ENCODE data around the gene CCDC136.

The CCDC136 gene

DNA sequence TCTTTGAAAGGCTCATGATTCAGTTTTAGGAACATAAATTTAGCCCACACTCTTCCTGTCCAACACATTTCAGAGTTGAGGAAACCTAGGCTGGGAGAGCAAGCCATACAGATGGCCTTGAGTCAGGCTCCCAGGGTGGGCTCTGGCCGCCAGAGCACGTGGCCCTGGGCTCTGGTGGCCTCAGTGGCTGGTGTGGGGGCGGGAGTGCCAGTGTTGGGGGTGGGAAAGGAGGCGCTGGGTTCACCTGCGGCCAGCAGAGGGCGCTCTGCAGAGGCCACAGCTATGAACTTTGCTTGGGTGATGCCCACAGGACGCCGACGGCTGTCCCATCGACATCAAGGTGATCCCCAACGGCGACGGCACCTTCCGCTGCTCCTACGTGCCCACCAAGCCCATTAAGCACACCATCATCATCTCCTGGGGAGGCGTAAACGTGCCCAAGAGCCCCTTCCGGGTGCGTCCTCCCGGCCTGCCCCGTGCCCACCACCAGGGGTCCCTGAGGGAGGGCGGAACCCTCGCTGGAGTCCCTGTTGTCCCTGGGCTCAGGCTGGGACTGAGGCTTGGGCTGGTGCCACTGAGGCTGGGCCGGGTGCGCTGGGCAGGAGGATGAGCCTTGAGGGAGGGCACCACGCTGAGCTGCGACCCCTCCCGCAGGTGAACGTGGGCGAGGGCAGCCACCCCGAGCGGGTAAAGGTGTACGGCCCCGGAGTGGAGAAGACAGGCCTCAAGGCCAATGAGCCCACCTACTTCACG is 50.3 kb downstream of the CCDC136 start:
- peak in 1 of 2 donors; percentile 29 for DNase-seq (ENCODE audit: low read depth in 1 of 2, low spot score in 1 of 2)

DNA sequence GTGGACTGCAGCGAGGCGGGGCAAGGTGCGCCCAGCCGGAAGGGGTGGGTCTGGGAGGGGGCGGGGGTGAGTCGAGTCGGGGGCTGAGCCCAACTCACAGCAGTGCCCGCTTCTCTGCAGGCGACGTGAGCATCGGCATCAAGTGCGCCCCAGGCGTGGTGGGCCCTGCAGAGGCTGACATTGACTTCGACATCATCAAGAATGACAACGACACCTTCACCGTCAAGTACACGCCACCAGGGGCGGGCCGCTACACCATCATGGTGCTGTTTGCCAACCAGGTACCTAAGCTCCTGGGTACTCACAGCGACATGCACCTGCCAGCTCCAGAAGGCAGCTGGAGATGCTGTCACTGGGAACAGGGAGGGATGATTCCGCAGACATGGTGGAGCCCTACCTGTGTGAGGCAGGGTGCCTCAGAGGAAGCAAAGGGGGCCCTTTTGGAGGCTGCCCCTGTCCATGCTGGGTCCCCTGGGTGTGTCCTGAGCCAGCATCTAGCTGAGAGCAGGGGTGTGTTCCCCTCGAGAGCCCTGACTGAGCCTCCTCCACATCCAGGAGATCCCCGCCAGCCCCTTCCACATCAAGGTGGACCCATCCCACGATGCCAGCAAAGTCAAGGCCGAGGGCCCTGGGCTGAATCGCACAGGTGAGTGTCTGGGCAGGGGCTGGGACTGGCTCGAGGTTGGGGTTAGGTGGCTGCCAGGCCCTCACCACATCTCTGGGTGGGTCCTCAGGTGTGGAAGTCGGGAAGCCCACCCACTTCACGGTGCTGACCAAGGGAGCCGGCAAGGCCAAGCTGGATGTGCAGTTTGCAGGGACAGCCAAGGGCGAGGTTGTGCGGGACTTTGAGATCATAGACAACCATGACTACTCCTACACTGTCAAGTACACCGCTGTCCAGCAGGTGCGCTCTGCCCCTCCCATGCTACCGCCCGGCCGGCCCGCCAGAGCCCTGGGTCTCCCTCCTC is 51.2 kb downstream of the CCDC136 start:
- DNase-seq (ENCODE audit: low read depth in 1 of 2, low spot score in 1 of 2): no peak

DNA sequence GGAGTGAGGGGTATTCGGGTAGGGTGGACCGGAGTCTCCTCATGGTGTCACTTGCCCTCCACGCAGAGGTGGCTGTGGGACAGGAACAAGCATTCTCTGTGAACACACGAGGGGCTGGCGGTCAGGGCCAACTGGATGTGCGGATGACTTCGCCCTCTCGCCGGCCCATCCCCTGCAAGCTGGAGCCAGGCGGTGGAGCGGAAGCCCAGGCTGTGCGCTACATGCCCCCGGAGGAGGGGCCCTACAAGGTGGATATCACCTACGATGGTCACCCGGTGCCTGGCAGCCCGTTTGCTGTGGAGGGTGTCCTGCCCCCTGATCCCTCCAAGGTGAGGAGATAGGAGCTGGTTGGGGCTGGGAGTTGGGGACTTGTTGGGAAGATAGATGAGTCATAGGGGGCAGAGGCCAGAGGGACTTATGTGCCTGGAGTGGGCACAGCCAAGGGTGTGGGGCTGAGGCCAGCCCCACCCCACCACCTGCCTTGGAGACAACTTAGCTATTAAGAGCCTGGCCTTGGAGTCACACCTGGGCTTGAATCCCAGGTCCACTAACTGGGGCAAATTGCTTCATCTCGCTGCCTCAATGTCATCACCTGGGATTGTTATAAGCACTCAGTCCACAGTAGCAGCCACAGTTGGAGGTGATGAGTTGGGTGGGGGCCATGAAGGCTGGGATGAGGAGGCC is 52.3 kb downstream of the CCDC136 start:
- no peak for DNase-seq (ENCODE audit: low read depth in 1 of 2, low spot score in 1 of 2)

DNA sequence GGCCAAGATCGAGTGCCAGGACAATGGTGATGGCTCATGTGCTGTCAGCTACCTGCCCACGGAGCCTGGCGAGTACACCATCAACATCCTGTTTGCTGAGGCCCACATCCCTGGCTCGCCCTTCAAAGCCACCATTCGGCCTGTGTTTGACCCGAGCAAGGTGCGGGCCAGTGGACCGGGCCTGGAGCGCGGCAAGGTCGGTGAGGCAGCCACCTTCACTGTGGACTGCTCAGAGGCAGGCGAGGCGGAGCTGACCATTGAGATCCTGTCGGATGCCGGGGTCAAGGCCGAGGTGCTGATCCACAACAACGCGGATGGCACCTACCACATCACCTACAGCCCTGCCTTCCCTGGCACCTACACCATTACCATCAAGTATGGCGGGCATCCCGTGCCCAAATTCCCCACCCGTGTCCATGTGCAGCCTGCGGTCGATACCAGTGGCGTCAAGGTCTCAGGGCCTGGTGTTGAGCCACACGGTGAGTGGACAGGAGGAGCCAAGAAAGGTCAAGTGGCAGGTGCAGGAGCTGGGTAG is 53.1 kb downstream of the CCDC136 start:
- no peak for DNase-seq (ENCODE audit: low read depth in 1 of 2, low spot score in 1 of 2)

DNA sequence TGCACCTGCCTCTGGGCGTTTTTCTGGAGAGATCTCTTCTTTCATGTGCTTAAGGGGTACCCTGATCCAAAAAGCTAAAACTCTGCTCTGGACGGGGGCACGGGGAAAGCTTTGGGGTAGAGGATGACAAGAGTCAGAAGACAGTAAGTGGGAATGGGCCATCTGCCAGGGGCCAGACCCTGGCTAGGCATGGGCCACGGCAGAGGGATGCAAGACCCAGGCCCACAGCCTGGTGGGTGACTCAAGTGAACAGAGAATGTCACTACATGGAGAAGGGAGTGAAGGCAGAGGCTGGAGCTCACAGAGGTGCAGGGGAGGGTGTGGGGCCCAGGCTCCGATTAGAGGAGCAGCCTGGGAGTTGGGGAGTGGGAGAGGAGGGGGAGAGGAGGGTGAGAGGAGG is 53.7 kb downstream of the CCDC136 start:
- no peak for DNase-seq (ENCODE audit: low read depth in 1 of 2, low spot score in 1 of 2)

DNA sequence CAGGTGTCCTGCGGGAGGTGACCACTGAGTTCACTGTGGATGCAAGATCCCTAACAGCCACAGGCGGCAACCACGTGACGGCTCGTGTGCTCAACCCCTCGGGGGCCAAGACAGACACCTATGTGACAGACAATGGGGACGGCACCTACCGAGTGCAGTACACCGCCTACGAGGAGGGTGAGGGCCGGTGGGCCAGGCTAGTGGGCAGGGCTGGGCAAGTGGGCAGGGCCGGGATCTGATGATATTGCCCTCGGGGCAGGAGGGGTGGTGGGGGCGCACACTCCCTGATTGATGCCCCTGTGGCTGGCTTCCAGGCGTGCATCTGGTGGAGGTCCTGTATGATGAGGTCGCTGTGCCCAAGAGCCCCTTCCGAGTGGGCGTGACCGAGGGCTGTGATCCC is 54.2 kb downstream of the CCDC136 start:
- no peak for DNase-seq (ENCODE audit: low read depth in 1 of 2, low spot score in 1 of 2)

DNA sequence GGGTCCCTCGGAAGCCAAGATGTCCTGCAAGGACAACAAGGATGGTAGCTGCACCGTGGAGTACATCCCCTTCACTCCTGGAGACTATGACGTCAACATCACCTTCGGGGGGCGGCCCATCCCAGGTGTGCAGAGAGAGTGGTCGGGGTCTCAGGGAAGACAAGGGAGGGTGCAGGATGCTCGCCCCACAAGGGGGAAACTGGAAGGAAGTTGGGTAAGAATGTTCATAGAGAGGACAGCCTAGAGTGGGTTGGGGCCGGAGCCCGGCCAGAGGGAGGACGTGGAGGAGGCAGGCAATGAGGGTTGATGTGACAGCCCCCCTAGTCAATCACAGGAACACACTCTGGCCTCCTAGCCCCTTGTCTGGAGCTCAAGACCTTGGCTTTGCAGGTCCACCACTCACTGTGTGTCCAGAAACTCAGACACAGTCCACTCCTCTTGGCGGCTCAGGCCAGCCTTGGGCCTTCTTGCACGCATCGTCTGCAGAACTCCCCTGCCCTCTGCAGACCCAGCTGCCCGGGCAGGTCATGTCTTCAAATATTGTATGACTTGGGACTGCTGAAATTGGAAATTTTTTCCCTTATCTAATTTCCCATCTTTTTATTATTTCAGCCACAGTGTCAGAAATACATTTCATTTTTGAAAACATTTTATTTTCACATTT is 55.1 kb downstream of the CCDC136 start:
- no peak for DNase-seq (ENCODE audit: low read depth in 1 of 2, low spot score in 1 of 2)

DNA sequence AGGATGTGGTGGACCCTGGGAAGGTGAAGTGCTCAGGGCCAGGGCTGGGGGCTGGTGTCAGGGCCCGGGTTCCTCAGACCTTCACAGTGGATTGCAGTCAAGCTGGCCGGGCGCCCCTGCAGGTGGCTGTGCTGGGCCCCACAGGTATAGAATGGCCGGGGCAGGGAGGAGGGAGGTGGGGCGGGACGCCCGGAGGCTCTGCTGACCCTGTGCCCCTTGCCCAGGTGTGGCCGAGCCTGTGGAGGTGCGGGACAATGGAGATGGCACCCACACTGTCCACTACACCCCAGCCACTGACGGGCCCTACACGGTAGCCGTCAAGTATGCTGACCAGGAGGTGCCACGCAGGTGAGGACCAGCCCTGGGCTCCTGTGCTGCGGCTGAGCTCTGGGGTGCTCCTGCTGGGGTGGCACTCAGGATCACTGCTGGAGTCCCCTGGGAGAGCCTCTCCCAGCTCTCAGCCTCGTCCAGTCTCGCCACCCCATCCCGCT is 56.0 kb downstream of the CCDC136 start:
- no peak for DNase-seq (ENCODE audit: low read depth in 1 of 2, low spot score in 1 of 2)

DNA sequence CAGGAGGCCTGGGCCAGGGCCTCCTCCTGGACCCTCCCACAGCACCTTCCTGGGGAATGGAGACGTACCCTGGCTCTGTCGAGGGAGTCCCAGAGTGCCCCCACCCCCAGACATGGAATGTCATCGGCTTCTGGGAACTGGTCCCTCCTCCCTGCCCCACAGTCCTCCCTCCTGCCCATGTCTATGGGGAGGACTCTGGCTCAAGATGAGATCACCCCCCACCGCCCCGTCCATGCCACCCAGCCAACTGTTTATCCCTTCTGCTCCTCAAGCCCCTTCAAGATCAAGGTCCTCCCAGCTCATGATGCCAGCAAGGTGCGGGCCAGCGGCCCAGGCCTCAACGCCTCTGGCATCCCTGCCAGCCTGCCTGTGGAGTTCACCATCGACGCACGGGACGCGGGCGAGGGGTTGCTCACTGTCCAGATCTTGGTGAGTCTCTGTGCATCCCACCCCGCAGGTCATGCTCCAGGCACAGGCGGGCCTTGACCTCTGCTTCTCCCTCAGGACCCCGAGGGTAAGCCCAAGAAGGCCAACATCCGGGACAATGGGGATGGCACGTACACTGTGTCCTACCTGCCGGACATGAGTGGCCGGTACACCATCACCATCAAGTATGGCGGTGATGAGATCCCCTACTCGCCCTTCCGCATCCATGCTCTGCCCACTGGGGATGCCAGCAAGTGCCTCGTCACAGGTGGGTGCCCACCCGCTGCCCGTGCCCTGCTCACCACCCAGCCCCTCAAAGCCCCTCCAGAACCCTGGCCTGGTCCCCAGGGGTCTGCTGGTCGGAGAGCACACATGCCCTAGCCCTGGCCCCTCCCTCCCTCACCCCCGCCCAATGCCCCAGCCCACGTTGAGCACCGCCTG is 56.8 kb downstream of the CCDC136 start:
- no peak for DNase-seq (ENCODE audit: low read depth in 1 of 2, low spot score in 1 of 2)

DNA sequence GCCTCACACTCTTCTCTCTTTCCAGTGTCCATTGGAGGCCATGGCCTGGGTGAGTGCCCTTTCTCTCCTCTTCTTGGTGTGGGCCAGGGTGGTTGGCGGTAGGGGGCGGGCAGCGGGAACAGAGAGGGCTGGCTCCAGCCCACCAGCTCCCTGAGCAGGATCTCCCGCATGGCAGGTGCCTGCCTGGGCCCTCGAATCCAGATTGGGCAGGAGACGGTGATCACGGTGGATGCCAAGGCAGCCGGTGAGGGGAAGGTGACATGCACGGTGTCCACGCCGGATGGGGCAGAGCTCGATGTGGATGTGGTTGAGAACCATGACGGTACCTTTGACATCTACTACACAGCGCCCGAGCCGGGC is 57.4 kb downstream of the CCDC136 start:
- no peak for DNase-seq (ENCODE audit: low read depth in 1 of 2, low spot score in 1 of 2)

DNA sequence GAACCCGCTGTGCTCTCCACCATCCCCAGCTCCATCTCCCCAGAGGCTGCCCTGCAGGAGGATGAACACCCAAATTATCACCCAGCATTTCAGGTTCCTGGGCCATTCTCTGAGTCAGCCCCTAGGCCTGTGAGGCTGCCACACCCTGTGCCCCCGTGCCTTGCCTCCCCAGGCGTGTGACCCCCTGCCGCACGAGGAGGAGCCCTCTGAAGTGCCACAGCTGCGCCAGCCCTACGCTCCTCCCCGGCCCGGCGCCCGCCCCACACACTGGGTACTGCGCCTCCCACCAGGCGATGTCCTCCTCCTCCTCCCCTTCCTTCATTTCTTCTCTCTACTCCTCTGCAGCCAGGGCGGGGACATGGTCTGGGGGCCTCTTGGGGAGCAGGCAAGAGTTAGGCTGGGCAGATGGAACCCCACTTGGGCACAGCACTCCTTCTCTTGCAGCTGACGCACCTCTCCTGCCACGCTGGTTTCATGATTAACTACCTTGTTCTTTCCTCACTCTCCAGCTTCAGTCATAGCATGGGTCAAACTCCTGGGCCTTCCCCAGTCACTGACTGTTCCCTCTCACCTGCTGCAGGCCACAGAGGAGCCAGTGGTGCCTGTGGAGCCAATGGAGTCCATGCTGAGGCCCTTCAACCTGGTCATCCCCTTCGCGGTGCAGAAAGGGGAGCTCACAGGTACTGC is 58.2 kb downstream of the CCDC136 start:
- no peak for DNase-seq (ENCODE audit: low read depth in 1 of 2, low spot score in 1 of 2)

DNA sequence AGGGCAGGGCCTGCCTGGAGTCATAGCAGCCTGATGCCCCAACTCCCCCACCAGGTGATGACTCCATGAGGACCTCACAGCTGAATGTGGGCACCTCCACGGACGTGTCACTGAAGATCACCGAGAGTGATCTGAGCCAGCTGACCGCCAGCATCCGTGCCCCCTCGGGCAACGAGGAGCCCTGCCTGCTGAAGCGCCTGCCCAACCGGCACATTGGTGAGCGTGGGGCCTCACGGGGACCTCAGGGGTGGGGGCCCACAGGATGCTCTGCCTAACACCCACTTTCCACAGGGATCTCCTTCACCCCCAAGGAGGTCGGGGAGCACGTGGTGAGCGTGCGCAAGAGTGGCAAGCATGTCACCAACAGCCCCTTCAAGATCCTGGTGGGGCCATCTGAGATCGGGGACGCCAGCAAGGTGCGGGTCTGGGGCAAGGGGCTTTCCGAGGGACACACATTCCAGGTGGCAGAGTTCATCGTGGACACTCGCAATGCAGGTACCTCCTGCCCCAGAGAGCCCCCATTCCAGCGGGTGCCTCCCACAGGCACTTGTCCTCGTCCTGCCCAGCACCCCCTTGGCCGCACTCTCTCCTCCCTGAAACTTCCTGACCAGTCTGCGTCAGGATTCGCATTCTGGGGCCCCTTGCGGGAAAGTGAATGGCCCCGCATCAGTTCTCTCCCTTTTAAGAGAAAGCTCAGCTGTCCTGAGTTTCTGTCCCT is 60.9 kb downstream of the CCDC136 start:
- no peak for DNase-seq (ENCODE audit: low read depth in 1 of 2, low spot score in 1 of 2)

DNA sequence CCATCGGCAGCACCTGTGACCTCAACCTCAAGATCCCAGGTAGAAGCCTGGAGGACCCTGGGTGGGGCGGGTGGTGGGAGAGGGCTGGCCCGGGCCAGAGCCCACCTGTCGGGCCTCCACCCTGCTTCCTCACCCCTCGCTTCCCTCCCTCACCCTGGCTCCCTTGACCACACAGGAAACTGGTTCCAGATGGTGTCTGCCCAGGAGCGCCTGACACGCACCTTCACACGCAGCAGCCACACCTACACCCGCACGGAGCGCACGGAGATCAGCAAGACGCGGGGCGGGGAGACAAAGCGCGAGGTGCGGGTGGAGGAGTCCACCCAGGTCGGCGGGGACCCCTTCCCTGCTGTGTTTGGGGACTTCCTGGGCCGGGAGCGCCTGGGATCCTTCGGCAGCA is 62.0 kb downstream of the CCDC136 start:
- no peak for DNase-seq (ENCODE audit: low read depth in 1 of 2, low spot score in 1 of 2)

DNA sequence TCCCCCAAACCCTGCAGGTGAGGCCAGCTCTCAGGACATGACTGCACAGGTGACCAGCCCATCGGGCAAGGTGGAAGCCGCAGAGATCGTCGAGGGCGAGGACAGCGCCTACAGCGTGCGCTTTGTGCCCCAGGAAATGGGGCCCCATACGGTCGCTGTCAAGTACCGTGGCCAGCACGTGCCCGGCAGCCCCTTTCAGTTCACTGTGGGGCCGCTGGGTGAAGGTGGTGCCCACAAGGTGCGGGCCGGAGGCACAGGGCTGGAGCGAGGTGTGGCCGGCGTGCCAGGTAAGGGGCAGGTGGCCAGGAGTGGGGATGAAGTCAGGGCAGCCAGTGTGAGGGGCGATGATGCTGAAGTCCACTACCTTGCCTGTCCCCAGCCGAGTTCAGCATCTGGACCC is 62.6 kb downstream of the CCDC136 start:
- no peak for DNase-seq (ENCODE audit: low read depth in 1 of 2, low spot score in 1 of 2)

DNA sequence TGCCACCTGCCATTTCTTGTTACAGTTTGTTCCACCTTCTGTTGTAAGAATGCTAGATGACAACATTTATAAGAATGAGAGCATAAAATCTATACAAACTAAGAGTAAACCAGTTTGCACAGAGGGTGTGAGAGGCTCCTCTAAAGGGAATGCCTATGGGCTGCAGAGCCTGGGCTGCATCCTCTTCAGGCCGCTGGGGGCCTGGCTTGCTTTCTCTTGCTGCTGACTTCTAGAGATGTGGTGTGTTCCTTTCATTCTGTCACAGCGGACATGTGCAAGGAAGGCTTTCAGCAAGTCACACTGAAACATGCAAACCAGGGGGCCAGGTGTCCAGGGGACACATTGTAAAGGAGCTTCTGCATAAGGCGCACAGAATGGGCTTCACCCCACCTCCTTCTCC is 63.8 kb downstream of the CCDC136 start:
- DNase-seq (ENCODE audit: low read depth in 1 of 2, low spot score in 1 of 2): no peak

DNA sequence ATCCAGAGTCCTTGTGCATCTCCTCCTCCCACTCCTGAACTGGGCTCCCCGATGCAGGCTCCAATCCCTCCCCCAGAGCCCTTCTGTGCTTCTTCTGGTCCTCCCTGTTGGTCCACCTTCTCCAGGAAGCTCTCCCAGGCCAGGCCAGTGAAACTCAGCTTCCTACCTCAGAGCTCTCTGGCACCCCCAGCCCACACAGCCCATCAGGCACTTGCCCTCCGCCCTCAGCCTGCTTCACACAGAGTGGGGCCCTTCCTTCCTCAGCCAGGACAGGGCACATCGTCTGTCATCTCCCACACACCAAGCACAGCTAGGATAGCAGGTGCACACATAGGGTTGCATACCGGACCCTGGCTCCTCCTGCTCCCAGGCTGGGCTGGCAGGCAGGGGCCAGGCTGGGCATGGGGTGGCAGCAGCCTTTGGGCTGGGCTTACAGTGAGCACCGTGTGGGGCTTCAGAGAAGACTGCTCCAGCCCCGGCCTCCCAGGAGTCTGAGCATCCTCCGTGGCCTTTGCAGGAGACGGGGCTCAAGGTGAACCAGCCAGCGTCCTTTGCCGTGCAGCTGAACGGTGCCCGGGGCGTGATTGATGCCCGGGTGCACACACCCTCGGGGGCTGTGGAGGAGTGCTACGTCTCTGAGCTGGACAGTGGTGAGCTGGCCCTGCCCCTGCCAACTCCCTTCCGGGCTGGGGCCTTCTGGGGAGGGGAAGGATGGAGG is 64.4 kb downstream of the CCDC136 start:
- no peak for DNase-seq (ENCODE audit: low read depth in 1 of 2, low spot score in 1 of 2)

DNA sequence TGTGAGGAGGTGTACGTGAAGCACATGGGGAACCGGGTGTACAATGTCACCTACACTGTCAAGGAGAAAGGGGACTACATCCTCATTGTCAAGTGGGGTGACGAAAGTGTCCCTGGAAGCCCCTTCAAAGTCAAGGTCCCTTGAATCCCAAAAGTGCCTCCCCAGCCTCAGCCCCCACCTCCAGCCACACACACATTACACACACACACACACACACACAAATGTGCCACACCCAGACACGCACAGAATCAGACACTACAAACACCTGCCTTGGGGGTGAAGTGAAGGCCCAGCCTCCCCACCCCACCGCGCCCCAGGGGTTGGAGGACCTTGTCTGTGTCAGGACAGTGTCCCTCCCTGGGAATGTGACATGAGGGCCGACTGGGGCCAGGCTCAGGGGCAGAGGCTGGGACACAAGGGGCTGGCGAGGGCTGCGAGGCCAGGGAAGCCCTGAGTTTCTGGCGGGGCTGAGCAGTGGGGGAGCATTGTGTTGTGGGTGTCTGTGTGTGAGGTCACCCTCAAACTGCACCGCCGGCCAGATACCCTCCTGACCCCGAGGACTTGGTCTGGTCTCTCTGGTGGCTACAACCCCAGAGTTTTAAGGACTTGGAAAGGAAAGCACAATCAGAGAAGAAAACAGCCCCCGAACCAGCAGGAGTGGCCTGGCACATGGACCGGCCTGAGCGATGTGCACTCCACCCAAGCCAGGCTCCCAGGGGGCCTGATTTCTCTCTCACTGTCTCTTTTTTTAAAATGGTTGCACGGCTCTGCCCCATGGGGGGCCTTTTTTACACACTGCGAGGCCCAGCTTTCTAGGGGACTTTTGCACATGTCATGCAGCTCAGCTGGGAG is 66.8 kb downstream of the CCDC136 start:
- no peak for DNase-seq (ENCODE audit: low read depth in 1 of 2, low spot score in 1 of 2)
